Smooth muscle cell (in vitro differentiated cells): ENCODE results near the gene VPS11. TPM values are rescaled to one million over a fixed set of nuclear protein-coding genes. Genes with fewer than 3 reads are reported as not detected.

ENCODE experiments used
- DNase-seq: peaks from one replicate; lab custom pipeline; 2025; ENCODE audit not compliant: unreplicated experiment; lab: John Stamatoyannopoulos, UW
- H2AFZ ChIP-seq: fragments of 200-600 bp; sonication (generic); 2 replicates; pipeline ENCODE4 v1.6.0; 2016; ENCODE audit warnings: antibody characterized with exemption, low read depth, mild to moderate bottlenecking
- H3F3A ChIP-seq: fragments of 200-600 bp; sonication (generic); 2 replicates; pipeline ENCODE4 v1.6.0; 2017; ENCODE audit warnings: antibody characterized with exemption, low read depth
- H3K27ac ChIP-seq: fragments of 200-600 bp; sonication (generic); 2 replicates; pipeline ENCODE4 v1.5.1; 2016; ENCODE audit warnings: low read depth, mild to moderate bottlenecking
- H3K27me3 ChIP-seq: fragments of 200-600 bp; sonication (generic); 2 replicates; pipeline ENCODE4 v1.6.1; 2016; ENCODE audit warnings: low read depth, mild to moderate bottlenecking
- H3K36me3 ChIP-seq: fragments of 200-600 bp; sonication (generic); 2 replicates; pipeline ENCODE4 v1.5.1; 2016; ENCODE audit warnings: low read depth
- H3K4me1 ChIP-seq: fragments of 200-600 bp; sonication (generic); 2 replicates; pipeline ENCODE4 v1.5.1; 2016; ENCODE audit warnings: low read depth
- H3K4me2 ChIP-seq: fragments of 200-600 bp; sonication (generic); 2 replicates; pipeline ENCODE4 v1.6.0; 2016; ENCODE audit warnings: mild to moderate bottlenecking
- H3K4me3 ChIP-seq: fragments of 200-600 bp; sonication (generic); 2 replicates; pipeline ENCODE4 v1.5.1; 2016; ENCODE audit warnings: mild to moderate bottlenecking
- H3K79me2 ChIP-seq: fragments of 200-600 bp; sonication (generic); 2 replicates; pipeline ENCODE4 v1.6.0; 2016; ENCODE audit warnings: low read depth, mild to moderate bottlenecking
- H3K9ac ChIP-seq: fragments of 200-600 bp; sonication (generic); 2 replicates; pipeline ENCODE4 v1.6.0; 2016; ENCODE audit warnings: low read depth
- H3K9me3 ChIP-seq: fragments of 200-600 bp; sonication (generic); replicated peaks from 2 replicates; pipeline ENCODE4 v1.5.1; 2016; ENCODE audit warnings: low read depth
- H4K20me1 ChIP-seq: fragments of 200-600 bp; sonication (generic); 2 replicates; pipeline ENCODE4 v1.6.0; 2016; ENCODE audit warnings: low read depth
- CTCF ChIP-seq: fragments of 200-600 bp; sonication (generic); IDR thresholded peaks from 2 replicates; pipeline ENCODE4 v1.5.1; 2017; ENCODE audit warnings: borderline replicate concordance, mild to moderate bottlenecking, antibody characterized with exemption; ENCODE audit not compliant: insufficient read depth, poor library complexity, severe bottlenecking
- WGBS: methylation state at CpG from one replicate; pipeline ENCODE4 v1.1.7; 2016; ENCODE audit warnings: low lambda C conversion rate; 5-methylcytosine and 5-hydroxymethylcytosine counted together
- polyA plus RNA-seq: library from polyadenylated mRNA; unstranded; fragments of >200 nt; fragmentation: Nextera tagmentation; extraction: Ambion mirVana; gene quantifications from 2 replicates; pipeline ENCODE4 v1.2.1, GENCODE V29; 2016
- total RNA-seq: library from RNA; depleted of rRNA; stranded (reverse); fragments of >200 nt; gene quantifications from 2 replicates; pipeline ENCODE4 v1.2.3, GENCODE V29; 2014

The VPS11 gene
- total and polyA plus RNA-seq, 2 experiments from 2014 or later, result 33.1 to 33.8 TPM

GRCh38 chr11:119087123-119087522, 19.5 kb downstream of the VPS11 start:
- Histone ChIP-seq H3K9me3 (no peaks in the 10 kb centered on the region), H2AFZ (no peak overlapping the region), H3K36me3 (no peaks in the 10 kb centered on the region), H3K4me2 (no peak overlapping the region), H3K9ac (no peak overlapping the region), H3K79me2 (peaks cover 22% of the 10 kb centered on the region), H3K4me1 (peaks cover 10% of the 10 kb centered on the region), H4K20me1 (no peaks in the 10 kb centered on the region), H3K27ac (no peak overlapping the region), H3F3A (no peaks in the 10 kb centered on the region), H3K27me3 (no peaks in the 10 kb centered on the region), H3K4me3 (no peak overlapping the region)
- DNase-seq, result no peak
- WGBS, result 98% methylated on average over 6 of the region's 6 CpGs
- TF ChIP-seq CTCF, result no peak

- Histone ChIP-seq H3F3A (no peaks in the 10 kb centered on the region), H3K4me2 (no peak overlapping the region), H3K79me2 (peaks cover 29% of the 10 kb centered on the region), H3K9ac (no peak overlapping the region), H3K36me3 (no peaks in the 10 kb centered on the region), H3K27me3 (no peaks in the 10 kb centered on the region), H2AFZ (no peak overlapping the region), H3K4me1 (peaks cover 10% of the 10 kb centered on the region), H4K20me1 (peaks cover under 1% of the 10 kb centered on the region), H3K27ac (no peak overlapping the region), H3K4me3 (no peak overlapping the region), H3K9me3 (no peaks in the 10 kb centered on the region)
- 100% methylated on average over 2 of the region's 2 CpGs for WGBS
- no peak for TF ChIP-seq CTCF
- no peak for DNase-seq
Measured at GRCh38 chr11:119087747-119088241, 20.2 kb downstream of the VPS11 start.

GRCh38 chr11:119088406-119088805, 20.8 kb downstream of the VPS11 start:
- Histone ChIP-seq H3K4me1 (peaks cover 15% of the 10 kb centered on the region), H3K9me3 (no peaks in the 10 kb centered on the region), H3K4me2 (no peak overlapping the region), H3F3A (no peaks in the 10 kb centered on the region), H4K20me1 (peaks cover 7% of the 10 kb centered on the region), H3K79me2 (peaks cover 35% of the 10 kb centered on the region), H3K36me3 (no peaks in the 10 kb centered on the region), H3K27ac (no peak overlapping the region), H3K4me3 (no peak overlapping the region), H3K27me3 (no peaks in the 10 kb centered on the region), H2AFZ (no peak overlapping the region), H3K9ac (no peak overlapping the region)
- no peak for TF ChIP-seq CTCF
- WGBS, result 90% methylated on average over 9 of the region's 9 CpGs
- DNase-seq, result no peak

- no peaks in the 10 kb centered on the region for H3K9me3 ChIP-seq
- no peak overlapping the region for H3K4me3 ChIP-seq
- no peak for TF ChIP-seq CTCF
- H2AFZ ChIP-seq, result no peak overlapping the region
- no peak for DNase-seq
- H4K20me1 ChIP-seq, result peaks cover 10% of the 10 kb centered on the region
- no peaks in the 10 kb centered on the region for H3K36me3 ChIP-seq
- H3F3A ChIP-seq, result peaks cover 5% of the 10 kb centered on the region
- H3K79me2 ChIP-seq, result peaks cover 44% of the 10 kb centered on the region
- no peak overlapping the region for H3K9ac ChIP-seq
- WGBS, result 92% methylated on average over 1 of the region's 1 CpG
- H3K27me3 ChIP-seq, result no peaks in the 10 kb centered on the region
- H3K4me1 ChIP-seq, result peaks cover 14% of the 10 kb centered on the region
- no peak overlapping the region for H3K27ac ChIP-seq
- no peak overlapping the region for H3K4me2 ChIP-seq
Measured at GRCh38 chr11:119089319-119089718, 21.7 kb downstream of the VPS11 start.
